GM23338 (cell line): ENCODE measurements around the gene PLEKHD1. TPM values are rescaled to one million over a fixed set of nuclear protein-coding genes. Genes with fewer than 3 reads are reported as not detected.

Source experiments
- ATAC-seq: fragments of 200-7000 bp; cut with Tn5 transposase; 3 replicates; pipeline ENCODE4 v1.9.1; 2020
- DNase-seq: peaks from one replicate; pipeline ENCODE4 v3.0.0-alpha.2; 2015; ENCODE audit warnings: low spot score
- H2AFZ ChIP-seq: fragments of 200-600 bp; sonication (generic); 2 replicates; pipeline ENCODE4 v1.8.0; 2016; ENCODE audit warnings: antibody characterized with exemption, mild to moderate bottlenecking, moderate library complexity
- H3F3A ChIP-seq: fragments of 200-600 bp; sonication (generic); replicated peaks from 2 replicates; pipeline ENCODE4 v1.8.0; 2017; ENCODE audit warnings: antibody characterized with exemption, mixed run types, low read depth
- H3K27ac ChIP-seq: fragments of 200-600 bp; sonication (generic); 2 replicates; pipeline ENCODE4 v1.6.1; 2016; ENCODE audit warnings: low read depth
- H3K27me3 ChIP-seq: fragments of 200-600 bp; sonication (generic); 2 replicates; pipeline ENCODE4 v1.8.0; 2016; ENCODE audit warnings: mild to moderate bottlenecking, mixed run types, moderate library complexity; ENCODE audit not compliant: insufficient read depth
- H3K36me3 ChIP-seq: fragments of 200-600 bp; sonication (generic); 2 replicates; pipeline ENCODE4 v1.8.0; 2016; ENCODE audit warnings: mild to moderate bottlenecking; ENCODE audit not compliant: insufficient read depth
- H3K4me1 ChIP-seq: fragments of 200-600 bp; sonication (generic); 2 replicates; pipeline ENCODE4 v1.8.0; 2016; ENCODE audit warnings: mild to moderate bottlenecking, moderate library complexity; ENCODE audit not compliant: insufficient read depth
- H3K4me2 ChIP-seq: fragments of 200-600 bp; sonication (generic); 2 replicates; pipeline ENCODE4 v1.7.1; 2017; ENCODE audit warnings: mixed run types
- H3K4me3 ChIP-seq: fragments of 200-600 bp; sonication (generic); 2 replicates; pipeline ENCODE4 v1.6.1; 2016; ENCODE audit warnings: mixed run types
- H3K79me2 ChIP-seq: fragments of 200-600 bp; sonication (generic); replicated peaks from 2 replicates; pipeline ENCODE4 v1.8.0; 2017; ENCODE audit warnings: mild to moderate bottlenecking; ENCODE audit not compliant: insufficient read depth
- H3K9me2 ChIP-seq: fragments of 200-600 bp; sonication (generic); 2 replicates; pipeline ENCODE4 v1.8.0; 2017; ENCODE audit not compliant: insufficient read depth
- H4K20me1 ChIP-seq: fragments of 200-600 bp; sonication (generic); replicated peaks from 2 replicates; pipeline ENCODE4 v1.8.0; 2017; ENCODE audit warnings: mild to moderate bottlenecking; ENCODE audit not compliant: insufficient read depth
- H3K27ac Mint-ChIP-seq: 2 replicates; pipeline ENCODE4 v1.8.0; 2020; ENCODE audit warnings: inconsistent platforms, mild to moderate bottlenecking, moderate library complexity, mixed read lengths
- H3K27me3 Mint-ChIP-seq: 3 replicates; pipeline ENCODE4 v1.8.0; 2022; ENCODE audit warnings: low read depth, mild to moderate bottlenecking, moderate library complexity, mixed read lengths, inconsistent platforms; ENCODE audit not compliant: insufficient read depth, poor library complexity
- H3K36me3 Mint-ChIP-seq: 3 replicates; pipeline ENCODE4 v1.8.0; 2021; ENCODE audit warnings: low read depth, mild to moderate bottlenecking, inconsistent platforms, moderate library complexity, mixed read lengths
- H3K4me1 Mint-ChIP-seq: 3 replicates; pipeline ENCODE4 v1.8.0; 2020; ENCODE audit warnings: mild to moderate bottlenecking, inconsistent platforms, mixed read lengths
- H3K4me3 Mint-ChIP-seq: 3 replicates; pipeline ENCODE4 v1.8.0; 2021; ENCODE audit warnings: moderate library complexity, mild to moderate bottlenecking, inconsistent platforms, mixed read lengths
- H3K9me3 Mint-ChIP-seq: 3 replicates; pipeline ENCODE4 v1.8.0; 2020; ENCODE audit warnings: moderate library complexity, mild to moderate bottlenecking, inconsistent platforms, mixed read lengths
- CREB1 ChIP-seq: fragments of 250-450 bp; sonication (Bioruptor Pico); IDR thresholded peaks from 2 replicates; pipeline ENCODE4 v1.5.0; 2020; ENCODE audit warnings: low read depth, mild to moderate bottlenecking, moderate library complexity
- EZH2 ChIP-seq: fragments of 200-600 bp; sonication (generic); IDR thresholded peaks from one replicate; pipeline ENCODE4 v1.8.0; 2017; ENCODE audit warnings: antibody characterized with exemption, mild to moderate bottlenecking, low read depth; ENCODE audit not compliant: unreplicated experiment
- EZH2phosphoT487 ChIP-seq: fragments of 200-600 bp; sonication (generic); IDR thresholded peaks from one replicate; pipeline ENCODE4 v1.8.1; 2018; ENCODE audit warnings: antibody characterized with exemption; ENCODE audit not compliant: unreplicated experiment
- JUNB ChIP-seq: IDR thresholded peaks from one replicate; pipeline ENCODE4 v1.6.1; 2016; ENCODE audit warnings: antibody characterized with exemption; ENCODE audit not compliant: unreplicated experiment
- NANOG ChIP-seq: IDR thresholded peaks from 2 replicates; pipeline ENCODE4 v1.6.1; 2016; ENCODE audit warnings: antibody characterized with exemption, borderline replicate concordance
- POLR2AphosphoS5 ChIP-seq: IDR thresholded peaks from 2 replicates; pipeline ENCODE4 v1.6.1; 2016; ENCODE audit warnings: antibody characterized with exemption, low read depth
- REST ChIP-seq: IDR thresholded peaks from one replicate; pipeline ENCODE4 v1.6.1; 2018; ENCODE audit warnings: antibody characterized with exemption; ENCODE audit not compliant: unreplicated experiment
- STAT1 ChIP-seq: IDR thresholded peaks from one replicate; pipeline ENCODE4 v1.6.1; 2016; ENCODE audit warnings: antibody characterized with exemption; ENCODE audit not compliant: unreplicated experiment
- ZNF331 ChIP-seq: fragments of 250-450 bp; sonication (Bioruptor Pico); IDR thresholded peaks from 2 replicates; pipeline ENCODE4 v1.5.0; 2020; ENCODE audit warnings: low read depth, mild to moderate bottlenecking, moderate library complexity
- ZNF462 ChIP-seq: fragments of 250-450 bp; sonication (Bioruptor Pico); IDR thresholded peaks from 2 replicates; pipeline ENCODE4 v1.5.0; 2020; ENCODE audit warnings: mild to moderate bottlenecking, moderate library complexity
- polyA plus RNA-seq: library from polyadenylated mRNA; unstranded; fragments of >200 nt; fragmentation: Nextera tagmentation; extraction: Ambion mirVana; gene quantifications from 2 replicates; pipeline ENCODE4 v1.2.1, GENCODE V29; 2016
- total RNA-seq: library from RNA; depleted of rRNA; stranded (reverse); fragments of >200 nt; shearing (Covaris generic); gene quantifications from 2 replicates; pipeline ENCODE4 v1.2.3, GENCODE V29; 2014

PLEKHD1 gene
- total and polyA plus RNA-seq, 2 experiments from 2014 or later, result 0.19 to 0.28 TPM

GRCh38 chr14:69567563-69567962 is 83.0 kb downstream of the PLEKHD1 start:
- Mint-ChIP-seq H3K27me3 (peaks cover 29% of the 10 kb centered on the region), H3K36me3 (peaks cover 6% of the 10 kb centered on the region; the same call in 2 of the 3 replicates), H3K9me3 (peaks cover 18% of the 10 kb centered on the region; the same call in 2 of the 3 replicates), H3K4me1 (peaks cover 2% of the 10 kb centered on the region; the same call in 1 of the 3 replicates), H3K27ac (no peak overlapping the region), H3K4me3 (no peak overlapping the region)
- 0 out of 2 replicates have a peak, but pooled peaks cover 8% of the 10 kb centered on the region for H3F3A ChIP-seq
- ATAC-seq (no peak), DNase-seq (no peak)
- no peaks in the 10 kb centered on the region for H3K79me2 ChIP-seq
- TF ChIP-seq REST (peak; percentile 20), POLR2AphosphoS5 (no peak)
- H4K20me1 ChIP-seq, result no peaks in the 10 kb centered on the region; the same call in none of the 2 replicates
- no peak overlapping the region for H3K4me3 ChIP-seq
- no peak overlapping the region for H2AFZ ChIP-seq
- no peak overlapping the region for H3K4me2 ChIP-seq
- no peaks in the 10 kb centered on the region; the same call in 1 of the 2 replicates for H3K9me2 ChIP-seq
- peaks cover 63% of the 10 kb centered on the region for H3K27me3 ChIP-seq
- no peaks in the 10 kb centered on the region for H3K4me1 ChIP-seq
- no peak overlapping the region for H3K27ac ChIP-seq
- H3K36me3 ChIP-seq, result no peaks in the 10 kb centered on the region; the same call in 1 of the 2 replicates

DNA sequence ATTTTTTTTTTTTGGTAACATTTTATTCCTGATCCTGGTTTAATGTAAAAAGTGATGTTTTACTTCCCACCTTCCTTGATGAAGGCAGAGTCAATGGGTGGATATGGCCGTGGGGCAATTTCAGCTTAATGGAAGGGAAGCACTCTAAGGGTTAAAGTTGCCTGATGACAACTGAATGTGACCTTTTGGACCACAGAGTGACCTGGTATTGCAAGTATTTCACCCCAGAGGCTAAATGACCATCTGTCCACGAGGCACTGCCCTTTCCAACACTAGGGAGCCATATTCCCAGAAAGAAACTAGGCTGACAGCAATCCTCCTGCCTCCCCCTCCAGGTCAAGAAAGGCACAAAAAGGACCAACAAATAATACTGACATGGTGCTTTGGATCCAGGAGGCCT is 85.3 kb downstream of the PLEKHD1 start:
- no peaks in the 10 kb centered on the region; the same call in 1 of the 2 replicates for H3K36me3 ChIP-seq
- H3K4me2 ChIP-seq, result no peak overlapping the region
- Mint-ChIP-seq H3K36me3 (peaks cover 9% of the 10 kb centered on the region; the same call in 2 of the 3 replicates), H3K27me3 (peaks cover 48% of the 10 kb centered on the region), H3K4me3 (no peak overlapping the region), H3K27ac (no peak overlapping the region), H3K4me1 (peaks cover 3% of the 10 kb centered on the region; the same call in 1 of the 3 replicates), H3K9me3 (peaks cover 25% of the 10 kb centered on the region; the same call in 2 of the 3 replicates)
- no peaks in the 10 kb centered on the region; the same call in 1 of the 2 replicates for H3K9me2 ChIP-seq
- no peak overlapping the region for H3K4me3 ChIP-seq
- H3F3A ChIP-seq, result 0 out of 2 replicates have a peak, but pooled peaks cover 11% of the 10 kb centered on the region
- ATAC-seq (no peak), DNase-seq (no peak)
- no peak overlapping the region for H3K27ac ChIP-seq
- no peaks in the 10 kb centered on the region; the same call in none of the 2 replicates for H4K20me1 ChIP-seq
- peaks cover 4% of the 10 kb centered on the region; the same call in 1 of the 2 replicates for H3K4me1 ChIP-seq
- H2AFZ ChIP-seq, result no peak overlapping the region
- no peaks in the 10 kb centered on the region for H3K79me2 ChIP-seq
- peaks cover 86% of the 10 kb centered on the region for H3K27me3 ChIP-seq
- no peak for TF ChIP-seq EZH2phosphoT487
- no peak for TF ChIP-seq ZNF331 (CRISPR knock-in tag)
- no peak for TF ChIP-seq ZNF462 (CRISPR knock-in tag)
- no peak for TF ChIP-seq STAT1
- TF ChIP-seq JUNB, result no peak
- TF ChIP-seq CREB1 (CRISPR knock-in tag), result no peak
- TF ChIP-seq NANOG, result no peak
- TF ChIP-seq EZH2, result no peak
